ENCODE results near the gene CDON.

Gene CDON

DNA sequence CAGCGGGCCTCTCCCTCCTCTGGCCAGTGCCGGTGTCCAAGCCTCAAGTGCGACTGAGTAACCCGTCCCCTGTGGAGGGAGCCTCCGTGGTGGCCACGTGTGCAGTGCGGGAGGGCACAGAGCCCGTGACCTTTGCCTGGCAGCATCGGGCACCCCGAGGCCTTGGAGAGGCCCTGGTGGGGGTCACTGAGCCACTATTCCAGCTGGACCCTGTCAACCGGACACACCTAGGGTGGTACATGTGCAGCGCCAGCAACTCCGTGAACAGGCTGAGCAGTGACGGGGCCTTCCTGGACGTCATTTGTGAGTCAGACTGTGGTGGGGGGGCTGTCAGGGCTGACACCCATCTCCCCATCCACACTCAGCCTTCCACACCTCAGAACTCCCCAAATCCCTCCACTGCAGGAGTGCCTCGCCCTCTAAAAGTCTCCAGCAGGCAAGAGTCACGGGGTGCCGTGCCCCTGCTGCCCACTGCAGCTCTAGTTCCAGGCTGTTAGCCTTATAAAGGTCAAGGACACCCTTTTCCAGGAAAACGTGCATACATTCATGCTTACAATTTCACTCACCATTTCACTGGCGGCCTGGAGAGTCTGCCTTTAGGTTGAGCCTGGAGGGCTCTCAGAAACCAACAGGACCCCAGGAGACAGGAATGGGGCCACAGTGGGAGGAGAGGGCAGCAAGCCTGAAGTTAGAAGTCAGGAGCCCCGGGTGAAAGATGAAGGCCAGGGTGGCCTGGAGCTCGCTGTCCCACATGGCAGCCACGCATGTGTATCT lies 114.2 kb downstream of the CDON start:
- no peak overlapping the region for H3K4me3 ChIP-seq (ENCODE audit: low read length)
- DNase-seq (ENCODE audit: low read depth) = no peak
- TF ChIP-seq, protein P1, sequence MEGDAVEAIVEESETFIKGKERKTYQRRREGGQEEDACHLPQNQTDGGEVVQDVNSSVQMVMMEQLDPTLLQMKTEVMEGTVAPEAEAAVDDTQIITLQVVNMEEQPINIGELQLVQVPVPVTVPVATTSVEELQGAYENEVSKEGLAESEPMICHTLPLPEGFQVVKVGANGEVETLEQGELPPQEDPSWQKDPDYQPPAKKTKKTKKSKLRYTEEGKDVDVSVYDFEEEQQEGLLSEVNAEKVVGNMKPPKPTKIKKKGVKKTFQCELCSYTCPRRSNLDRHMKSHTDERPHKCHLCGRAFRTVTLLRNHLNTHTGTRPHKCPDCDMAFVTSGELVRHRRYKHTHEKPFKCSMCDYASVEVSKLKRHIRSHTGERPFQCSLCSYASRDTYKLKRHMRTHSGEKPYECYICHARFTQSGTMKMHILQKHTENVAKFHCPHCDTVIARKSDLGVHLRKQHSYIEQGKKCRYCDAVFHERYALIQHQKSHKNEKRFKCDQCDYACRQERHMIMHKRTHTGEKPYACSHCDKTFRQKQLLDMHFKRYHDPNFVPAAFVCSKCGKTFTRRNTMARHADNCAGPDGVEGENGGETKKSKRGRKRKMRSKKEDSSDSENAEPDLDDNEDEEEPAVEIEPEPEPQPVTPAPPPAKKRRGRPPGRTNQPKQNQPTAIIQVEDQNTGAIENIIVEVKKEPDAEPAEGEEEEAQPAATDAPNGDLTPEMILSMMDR (conservative IDR thresholded peaks at IDR 0.05; ENCODE audit: low read depth, low read length) = no peak

DNA sequence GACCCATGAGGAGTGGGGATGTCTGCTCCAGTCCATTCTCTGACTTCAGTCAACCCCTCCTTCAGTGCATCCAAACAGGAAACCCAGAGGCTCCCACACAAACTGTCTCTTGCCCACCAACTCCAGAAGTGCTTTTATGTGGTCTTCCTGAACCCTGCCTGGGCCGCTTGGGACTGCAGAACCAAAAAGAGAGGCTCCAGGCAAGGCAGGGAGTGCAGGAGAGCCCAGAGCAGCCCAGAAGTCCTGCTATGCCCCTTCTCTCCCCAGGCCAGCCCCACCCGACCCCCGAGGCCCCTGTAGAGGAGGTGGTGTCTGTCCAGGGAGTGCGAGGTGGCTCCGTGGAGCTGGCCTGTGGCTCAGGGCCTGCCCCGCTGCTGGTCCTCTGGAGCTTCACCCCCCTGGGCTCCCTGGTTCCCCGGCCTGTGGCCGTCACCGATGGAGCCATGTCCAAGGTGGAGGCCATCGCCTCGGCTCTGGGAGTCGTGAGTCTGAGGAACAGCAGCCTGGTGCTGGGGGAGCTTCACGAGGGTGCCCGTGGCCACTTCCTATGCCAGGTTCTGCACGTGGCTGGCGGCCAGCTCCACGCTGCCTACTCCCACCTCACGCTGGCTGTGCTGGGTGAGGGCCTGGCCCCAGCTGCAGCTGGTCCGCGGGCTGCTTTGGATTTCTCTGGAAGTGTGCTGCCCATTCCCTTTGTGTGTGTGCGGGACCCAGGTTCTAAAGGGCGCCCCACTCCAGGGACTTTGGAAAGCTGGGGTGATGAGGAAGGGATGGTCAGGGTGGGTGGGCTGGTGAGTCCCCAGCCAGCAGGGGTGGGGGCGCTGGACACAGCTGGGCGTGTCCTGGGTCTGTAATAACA lies 115.0 kb downstream of the CDON start:
- TF ChIP-seq, protein P1 (conservative IDR thresholded peaks at IDR 0.05; ENCODE audit: low read depth, low read length) = no peak
- no peak overlapping the region for H3K4me3 ChIP-seq (ENCODE audit: low read length)
- no peak for DNase-seq (ENCODE audit: low read depth)

DNA sequence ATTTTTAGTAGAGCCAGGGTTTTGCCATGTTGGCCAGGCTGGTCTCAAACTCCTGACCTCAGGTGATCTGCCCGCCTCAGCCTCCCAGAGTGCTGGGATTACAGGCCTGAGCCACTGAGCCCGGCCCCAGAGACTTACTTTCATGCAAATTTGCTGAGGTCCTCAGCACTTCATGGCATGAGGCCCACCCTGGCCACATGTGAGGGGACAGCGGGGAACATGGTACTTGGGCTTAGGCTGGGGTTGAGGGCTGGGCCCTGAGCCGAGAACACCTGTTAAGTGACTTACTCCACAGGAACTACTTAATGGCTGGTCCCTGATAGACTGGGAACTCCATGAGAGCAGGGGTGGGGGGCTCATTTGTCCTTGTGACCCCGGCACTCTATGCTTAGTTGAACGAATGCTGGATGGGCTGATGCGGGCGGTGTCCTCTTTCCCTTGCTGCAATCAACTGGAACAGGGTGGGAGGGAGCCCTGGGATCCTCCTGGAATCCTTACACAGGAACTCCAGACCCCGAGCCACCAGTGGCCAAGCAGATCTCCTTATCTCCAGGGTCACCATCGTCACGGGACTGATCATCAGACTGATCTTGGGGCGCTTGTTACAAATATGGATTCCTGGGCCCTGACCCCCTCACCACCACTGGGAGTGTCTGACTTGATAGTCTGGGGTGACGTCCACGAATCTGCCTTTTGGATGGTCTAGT lies 115.8 kb downstream of the CDON start:
- no peak overlapping the region for H3K4me3 ChIP-seq (ENCODE audit: low read length)
- TF ChIP-seq, protein P1 (conservative IDR thresholded peaks at IDR 0.05; ENCODE audit: low read depth, low read length) = no peak
- no peak for DNase-seq (ENCODE audit: low read depth)

DNA sequence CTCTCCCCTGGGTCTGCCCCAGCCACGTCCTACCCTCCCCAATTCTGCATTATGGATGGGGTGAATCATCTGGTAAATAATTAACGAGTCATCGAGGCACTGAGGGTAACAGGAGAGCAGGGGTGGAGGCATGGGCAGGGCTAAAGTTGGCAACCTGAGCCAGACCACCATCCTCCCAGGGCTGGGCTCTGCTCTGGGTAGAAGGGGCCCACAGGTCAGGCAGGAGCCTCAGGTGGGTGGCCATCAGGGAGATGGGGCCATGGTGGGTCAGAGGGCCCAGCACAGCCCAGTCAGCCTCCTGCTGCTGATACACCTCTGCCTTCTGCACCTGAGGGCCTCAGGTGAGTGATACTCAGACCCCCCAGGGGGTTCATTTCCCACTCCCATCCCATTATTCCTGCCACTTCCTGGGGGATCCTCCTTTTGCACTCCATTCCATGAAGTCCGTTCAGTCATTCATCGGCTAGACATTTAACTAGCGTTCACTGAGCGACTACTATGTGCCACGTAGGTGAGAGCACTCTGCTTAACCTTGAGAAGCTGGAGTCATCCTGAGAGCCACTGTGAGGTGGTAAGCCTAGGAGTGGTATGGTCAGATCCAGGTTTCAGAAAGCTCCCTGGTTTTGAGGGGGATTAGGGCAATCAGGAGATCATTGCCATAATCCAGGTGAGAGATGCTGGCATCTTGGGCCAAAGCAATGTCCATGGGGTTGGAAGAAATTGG lies 116.7 kb downstream of the CDON start, which contains the start of gene VSIG10L2:
VSIG10L2 (plus strand) TSS at position 248 of the 724 bp plus-strand sequence; CDS start at position 260, 12 bp downstream.
- H3K4me3 ChIP-seq (ENCODE audit: low read length) = no peak within 1 kb of the TSS
- TF ChIP-seq, protein P1 (conservative IDR thresholded peaks at IDR 0.05; ENCODE audit: low read depth, low read length) = no peak
- no peak for DNase-seq (ENCODE audit: low read depth)

DNA sequence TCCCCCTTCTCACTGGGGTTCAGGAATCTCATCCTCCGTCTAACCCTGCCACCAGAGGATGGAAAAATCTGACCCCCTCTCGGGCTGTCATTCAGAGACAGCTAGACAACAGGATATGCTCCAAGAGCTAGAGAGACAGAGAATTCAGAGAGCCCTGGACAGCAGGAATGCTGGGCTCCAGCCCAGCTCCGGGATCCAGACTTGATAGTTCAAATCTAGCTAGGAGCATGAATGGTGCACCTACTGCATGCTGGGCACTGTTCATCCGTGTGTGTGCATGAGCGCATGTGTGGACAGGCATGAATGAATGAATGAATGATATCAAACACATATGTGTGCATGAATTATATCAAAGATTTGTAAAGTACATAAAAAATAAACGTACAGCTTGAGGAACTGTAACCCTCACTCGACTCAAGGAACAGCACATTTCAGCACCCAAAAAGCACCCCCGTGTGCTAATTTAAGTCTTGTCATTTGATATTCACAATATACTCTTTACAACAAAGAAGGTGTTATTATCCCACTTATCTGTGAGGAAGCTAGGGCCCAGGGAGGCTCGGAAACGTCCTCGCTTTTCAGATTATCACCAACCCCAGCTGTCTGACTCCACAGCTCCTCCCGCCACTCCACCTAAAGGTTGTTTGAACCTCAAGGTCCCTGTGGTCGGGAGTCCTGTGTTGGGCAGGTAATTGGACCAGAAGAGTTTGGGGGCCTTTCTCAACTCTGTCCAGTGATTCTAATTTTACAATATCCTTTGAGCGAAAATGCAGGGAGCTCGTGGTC lies 117.5 kb downstream of the CDON start:
- no peak for DNase-seq (ENCODE audit: low read depth)
- no peak overlapping the region for H3K4me3 ChIP-seq (ENCODE audit: low read length)
- TF ChIP-seq, protein P1 (conservative IDR thresholded peaks at IDR 0.05; ENCODE audit: low read depth, low read length) = no peak
